ENCODE measurements around the gene CSF2RB. TPM values are rescaled to one million over a fixed set of nuclear protein-coding genes. Genes with fewer than 3 reads are reported as not detected.

Gene CSF2RB
- total and polyA plus RNA-seq, 11 donors, result 0.69 to 39.4 (median 2.3) TPM

DNA sequence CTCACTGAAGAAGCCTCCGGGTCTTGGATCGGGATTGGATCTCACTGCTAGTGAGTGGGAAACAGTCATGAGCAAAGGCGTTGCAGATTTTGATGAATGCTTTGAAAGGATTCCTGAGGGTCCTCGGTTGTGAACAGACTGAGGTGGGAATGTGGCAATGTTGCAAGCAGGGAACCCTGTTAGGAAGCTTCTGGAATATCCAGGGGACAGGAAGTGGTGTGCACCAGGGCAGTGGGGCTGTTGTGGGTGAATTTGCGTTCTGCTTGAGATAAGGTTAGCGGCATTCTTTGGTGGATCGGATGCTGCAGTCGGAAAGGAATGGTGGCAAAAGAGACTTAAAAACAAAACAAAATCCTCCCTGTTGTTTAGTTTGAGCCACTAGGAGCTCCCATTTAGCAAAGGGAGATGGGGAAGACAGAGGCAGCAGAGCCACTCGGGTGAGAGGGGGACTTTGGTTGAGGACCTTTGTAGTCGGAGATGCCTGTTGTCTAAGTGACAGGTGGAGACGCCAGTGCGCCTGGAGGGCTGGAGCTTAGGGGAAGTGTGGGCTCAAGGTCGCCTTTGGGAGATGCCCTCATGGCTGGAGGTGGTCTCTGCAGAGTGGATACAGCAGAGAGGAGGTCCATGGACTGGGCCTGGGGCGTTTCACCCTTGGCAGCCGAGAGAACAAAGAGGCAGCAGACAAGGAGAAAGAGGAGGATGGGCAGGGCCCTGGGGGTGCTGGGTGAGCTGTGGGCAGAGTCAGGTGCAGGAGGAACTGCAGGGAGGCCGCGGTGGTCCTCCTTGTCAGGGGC lies 37.6 kb downstream of the CSF2RB start:
- intact Hi-C loops (cut with DNase I), result no loop called here
- DNase-seq, result no peak
- H3K27ac ChIP-seq, result no peak overlapping the region
- TF ChIP-seq POLR2A (IDR thresholded peaks at IDR 0.05), result no peak
- TF ChIP-seq, protein P1, sequence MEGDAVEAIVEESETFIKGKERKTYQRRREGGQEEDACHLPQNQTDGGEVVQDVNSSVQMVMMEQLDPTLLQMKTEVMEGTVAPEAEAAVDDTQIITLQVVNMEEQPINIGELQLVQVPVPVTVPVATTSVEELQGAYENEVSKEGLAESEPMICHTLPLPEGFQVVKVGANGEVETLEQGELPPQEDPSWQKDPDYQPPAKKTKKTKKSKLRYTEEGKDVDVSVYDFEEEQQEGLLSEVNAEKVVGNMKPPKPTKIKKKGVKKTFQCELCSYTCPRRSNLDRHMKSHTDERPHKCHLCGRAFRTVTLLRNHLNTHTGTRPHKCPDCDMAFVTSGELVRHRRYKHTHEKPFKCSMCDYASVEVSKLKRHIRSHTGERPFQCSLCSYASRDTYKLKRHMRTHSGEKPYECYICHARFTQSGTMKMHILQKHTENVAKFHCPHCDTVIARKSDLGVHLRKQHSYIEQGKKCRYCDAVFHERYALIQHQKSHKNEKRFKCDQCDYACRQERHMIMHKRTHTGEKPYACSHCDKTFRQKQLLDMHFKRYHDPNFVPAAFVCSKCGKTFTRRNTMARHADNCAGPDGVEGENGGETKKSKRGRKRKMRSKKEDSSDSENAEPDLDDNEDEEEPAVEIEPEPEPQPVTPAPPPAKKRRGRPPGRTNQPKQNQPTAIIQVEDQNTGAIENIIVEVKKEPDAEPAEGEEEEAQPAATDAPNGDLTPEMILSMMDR (IDR thresholded peaks at IDR 0.05), result no peak
- no peak overlapping the region for H3K4me3 ChIP-seq
- no peak for ATAC-seq
- 79 to 83% (median 82%) methylated on average over 16 to 17 of the region's 17 CpGs for WGBS, 4 donors
- peaks cover 0 to 4% (median 0%) of the 10 kb centered on the region in 12 donors for H3K9me3 ChIP-seq
- H3K27me3 ChIP-seq, result peaks cover 0 to 19% (median 2%) of the 10 kb centered on the region in 9 donors
- no peaks in the 10 kb centered on the region for H3K36me3 ChIP-seq
- no peaks in the 10 kb centered on the region for H3K4me1 ChIP-seq

DNA sequence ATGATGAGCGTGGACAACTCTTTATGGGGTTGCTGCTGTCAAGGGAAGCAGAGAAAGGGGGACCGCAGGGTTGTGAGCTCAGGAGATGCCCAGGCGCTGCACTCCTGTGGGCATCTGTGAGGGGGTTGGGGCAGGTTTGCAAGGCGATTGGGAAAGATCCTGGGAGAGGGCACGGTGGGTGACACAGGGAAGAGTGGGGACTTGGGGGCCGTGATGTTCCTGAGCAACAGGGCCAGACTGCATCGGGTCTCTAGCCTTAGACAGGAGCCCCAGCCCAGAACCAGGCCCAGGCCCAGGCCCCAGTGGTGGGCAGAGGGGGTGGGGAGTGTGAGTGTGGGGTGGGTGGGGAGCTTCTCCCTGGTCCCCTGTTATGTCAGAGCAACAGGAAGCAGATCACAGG lies 38.3 kb downstream of the CSF2RB start:
- intact Hi-C loops (cut with DNase I), result no loop called here
- peaks cover 0 to 19% (median 2%) of the 10 kb centered on the region in 9 donors for H3K27me3 ChIP-seq

DNA sequence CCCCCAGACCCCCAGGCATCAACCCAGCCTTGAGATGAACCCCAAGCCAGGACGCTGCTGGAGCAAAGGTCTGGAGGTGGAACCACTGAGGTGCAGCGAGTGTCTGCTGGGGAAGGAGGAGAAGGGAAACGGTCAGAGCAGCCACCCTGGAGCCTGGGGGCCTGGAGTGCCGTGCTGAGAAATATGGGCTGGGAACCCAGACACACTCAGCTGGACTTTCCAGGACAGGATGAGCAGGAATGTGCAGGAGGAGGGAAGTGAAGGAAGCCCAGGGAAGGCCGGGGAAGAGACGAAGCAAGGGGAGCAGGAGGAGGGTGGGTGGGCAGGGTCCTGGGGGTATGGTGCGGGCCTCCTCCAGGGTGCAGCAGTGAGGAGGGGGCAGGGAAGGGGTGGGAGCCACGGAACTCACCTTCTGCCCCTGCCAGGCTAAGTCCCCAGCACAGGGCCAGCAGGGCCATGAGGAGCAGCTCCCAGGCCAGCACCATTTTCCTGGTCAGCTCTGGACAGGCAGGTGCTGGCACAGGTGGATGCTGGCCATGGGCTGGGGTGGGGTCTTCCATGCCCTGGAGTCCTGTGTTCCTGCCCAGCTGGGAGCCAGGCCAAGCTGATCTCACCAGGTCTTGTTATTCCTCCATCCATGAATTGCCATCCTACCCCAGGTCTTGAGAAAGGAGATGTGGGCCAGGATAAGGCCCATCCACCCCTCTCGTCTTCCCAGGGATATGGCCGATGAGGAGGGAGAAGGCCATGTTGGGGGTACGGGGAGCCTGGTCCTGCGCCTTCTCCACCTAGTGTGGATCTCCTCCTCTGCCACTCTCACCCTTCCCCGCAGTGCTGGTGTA lies 40.0 kb downstream of the CSF2RB start:
- no peaks in the 10 kb centered on the region for H3K4me1 ChIP-seq
- H3K9me3 ChIP-seq, result peaks cover 0 to 3% (median 0%) of the 10 kb centered on the region in 12 donors
- H3K27ac ChIP-seq, result no peak overlapping the region
- ATAC-seq (no peak), DNase-seq (no peak)
- no peak overlapping the region for H3K4me3 ChIP-seq
- no peaks in the 10 kb centered on the region for H3K36me3 ChIP-seq
- TF ChIP-seq, protein P1 (IDR thresholded peaks at IDR 0.05), result no peak
- TF ChIP-seq POLR2A (IDR thresholded peaks at IDR 0.05), result no peak
- H3K27me3 ChIP-seq, result peaks cover 0 to 19% (median 2%) of the 10 kb centered on the region in 9 donors
- 58 to 66% (median 62%) methylated on average over 10 to 13 of the region's 13 CpGs for WGBS, 4 donors
- intact Hi-C loops (cut with DNase I), result no loop called here

More for the DNA sequence above, 38.3 kb downstream of the CSF2RB start:
- Histone ChIP-seq H3K36me3 (no peaks in the 10 kb centered on the region), H3K27ac (no peak overlapping the region), H3K4me3 (no peak overlapping the region), H3K9me3 (peaks cover 0 to 6% (median 0%) of the 10 kb centered on the region in 12 donors), H3K4me1 (no peaks in the 10 kb centered on the region)
- 76 to 96% (median 89%) methylated on average over 7 of the region's 7 CpGs for WGBS, 4 donors
- DNase-seq, result no peak
- no peak for ATAC-seq
- TF ChIP-seq POLR2A (IDR thresholded peaks at IDR 0.05), result no peak
- TF ChIP-seq, protein P1 (IDR thresholded peaks at IDR 0.05), result no peak
